Measurements from ENCODE around the gene LCP2.

DNA sequence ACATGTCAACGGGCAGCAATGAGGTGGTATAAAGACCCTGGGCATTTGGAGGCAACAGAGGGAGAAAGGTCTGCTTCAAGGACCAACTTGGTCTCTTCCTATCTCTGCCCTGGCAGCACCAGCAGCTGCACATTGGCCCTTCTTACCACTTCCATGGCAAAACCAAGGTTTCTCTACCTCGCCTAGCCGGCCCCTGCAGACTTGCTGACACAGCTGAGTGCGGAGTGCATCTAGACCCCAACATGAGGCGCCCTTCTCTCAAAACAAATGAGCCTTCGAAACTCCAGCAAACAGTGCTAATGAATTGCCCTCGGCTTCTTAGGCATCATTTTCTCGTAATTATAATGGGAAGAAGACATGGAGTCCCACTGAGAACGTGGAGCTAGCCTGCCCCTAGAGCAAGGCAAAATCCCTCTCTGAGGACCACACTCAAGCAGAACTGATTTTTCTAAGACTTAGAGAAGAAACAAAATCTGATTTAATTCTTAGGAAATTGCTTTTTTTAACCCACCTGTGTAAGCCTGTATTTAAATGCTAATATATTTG is 49.5 kb upstream of the LCP2 start:
- TF ChIP-seq, protein P1, sequence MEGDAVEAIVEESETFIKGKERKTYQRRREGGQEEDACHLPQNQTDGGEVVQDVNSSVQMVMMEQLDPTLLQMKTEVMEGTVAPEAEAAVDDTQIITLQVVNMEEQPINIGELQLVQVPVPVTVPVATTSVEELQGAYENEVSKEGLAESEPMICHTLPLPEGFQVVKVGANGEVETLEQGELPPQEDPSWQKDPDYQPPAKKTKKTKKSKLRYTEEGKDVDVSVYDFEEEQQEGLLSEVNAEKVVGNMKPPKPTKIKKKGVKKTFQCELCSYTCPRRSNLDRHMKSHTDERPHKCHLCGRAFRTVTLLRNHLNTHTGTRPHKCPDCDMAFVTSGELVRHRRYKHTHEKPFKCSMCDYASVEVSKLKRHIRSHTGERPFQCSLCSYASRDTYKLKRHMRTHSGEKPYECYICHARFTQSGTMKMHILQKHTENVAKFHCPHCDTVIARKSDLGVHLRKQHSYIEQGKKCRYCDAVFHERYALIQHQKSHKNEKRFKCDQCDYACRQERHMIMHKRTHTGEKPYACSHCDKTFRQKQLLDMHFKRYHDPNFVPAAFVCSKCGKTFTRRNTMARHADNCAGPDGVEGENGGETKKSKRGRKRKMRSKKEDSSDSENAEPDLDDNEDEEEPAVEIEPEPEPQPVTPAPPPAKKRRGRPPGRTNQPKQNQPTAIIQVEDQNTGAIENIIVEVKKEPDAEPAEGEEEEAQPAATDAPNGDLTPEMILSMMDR (conservative IDR thresholded peaks at IDR 0.05; ENCODE audit: low read length), result no peak
- TF ChIP-seq EZH2phosphoT487 (IDR thresholded peaks at IDR 0.05; ENCODE audit: borderline replicate concordance), result no peak

All from Loucy (cell line).